ENCODE measurements around the gene FAM174B. TPM values are rescaled to one million over a fixed set of nuclear protein-coding genes. Genes with fewer than 3 reads are reported as not detected.

Gene FAM174B
- total and polyA plus RNA-seq, 11 donors = 6.8 to 22.2 (median 12.1) TPM

GRCh38 chr15:92682741-92683510 is 27.4 kb upstream of the FAM174B start:
- TF ChIP-seq POLR2A (IDR thresholded peaks at IDR 0.05) = no peak
- TF ChIP-seq, protein P1, sequence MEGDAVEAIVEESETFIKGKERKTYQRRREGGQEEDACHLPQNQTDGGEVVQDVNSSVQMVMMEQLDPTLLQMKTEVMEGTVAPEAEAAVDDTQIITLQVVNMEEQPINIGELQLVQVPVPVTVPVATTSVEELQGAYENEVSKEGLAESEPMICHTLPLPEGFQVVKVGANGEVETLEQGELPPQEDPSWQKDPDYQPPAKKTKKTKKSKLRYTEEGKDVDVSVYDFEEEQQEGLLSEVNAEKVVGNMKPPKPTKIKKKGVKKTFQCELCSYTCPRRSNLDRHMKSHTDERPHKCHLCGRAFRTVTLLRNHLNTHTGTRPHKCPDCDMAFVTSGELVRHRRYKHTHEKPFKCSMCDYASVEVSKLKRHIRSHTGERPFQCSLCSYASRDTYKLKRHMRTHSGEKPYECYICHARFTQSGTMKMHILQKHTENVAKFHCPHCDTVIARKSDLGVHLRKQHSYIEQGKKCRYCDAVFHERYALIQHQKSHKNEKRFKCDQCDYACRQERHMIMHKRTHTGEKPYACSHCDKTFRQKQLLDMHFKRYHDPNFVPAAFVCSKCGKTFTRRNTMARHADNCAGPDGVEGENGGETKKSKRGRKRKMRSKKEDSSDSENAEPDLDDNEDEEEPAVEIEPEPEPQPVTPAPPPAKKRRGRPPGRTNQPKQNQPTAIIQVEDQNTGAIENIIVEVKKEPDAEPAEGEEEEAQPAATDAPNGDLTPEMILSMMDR (IDR thresholded peaks at IDR 0.05) = no peak
- Histone ChIP-seq H3K4me3 (no peak overlapping the region), H3K27me3 (no peaks in the 10 kb centered on the region), H3K27ac (peak overlapping the region in 6 of 12 donors; percentile 7 to 70 (median 22)), H3K4me1 (peaks cover 0 to 25% (median 1%) of the 10 kb centered on the region in 12 donors), H3K36me3 (no peaks in the 10 kb centered on the region), H3K9me3 (peaks cover 0 to 2% (median 0%) of the 10 kb centered on the region in 12 donors)
- intact Hi-C loops (cut with DNase I) = loop anchor here (1.0 to 10.0 kb wide), 9 partner anchors 28 to 288 kb away; partner anchors contain the start of genes FAM174B (in 1 of the 10) and ST8SIA2 (in 1 of the 10)
- WGBS, 4 donors = 71 to 75% (median 74%) methylated on average over 7 of the region's 7 CpGs
- ATAC-seq (peak; percentile 9 to 63 (median 54)), DNase-seq (peak in 1 of 5 donors; percentile 32)

DNA sequence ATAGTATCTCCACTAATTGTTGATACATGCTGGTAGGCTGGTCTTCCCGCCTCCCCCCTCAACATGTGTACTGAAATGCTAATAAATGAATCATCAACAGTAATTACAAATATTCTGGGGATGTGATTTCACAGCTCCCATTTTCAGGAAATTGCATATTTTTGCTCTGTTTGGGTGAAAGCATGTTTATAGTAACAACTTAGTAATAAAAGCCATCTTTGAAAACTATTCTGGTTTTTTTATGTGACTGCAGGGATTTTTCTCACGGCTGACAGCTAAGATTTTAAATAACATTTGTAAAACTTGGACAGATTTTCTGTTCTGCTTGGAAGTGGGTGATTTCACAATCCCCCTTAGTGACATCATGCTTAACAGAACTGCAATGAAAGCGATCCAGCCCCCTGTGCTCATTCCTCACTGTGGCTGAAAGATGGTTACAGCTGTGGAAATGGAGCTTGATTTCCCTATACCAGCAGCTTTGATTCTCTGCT is 25.6 kb upstream of the FAM174B start:
- DNase-seq (peak in 2 of 5 donors; percentile 34 to 38), ATAC-seq (peak; percentile 80 to 93 (median 88))
- Histone ChIP-seq H3K27ac (peak overlapping the region in 4 of 12 donors; percentile 15 to 70 (median 34)), H3K4me1 (peaks cover 0 to 27% (median 1%) of the 10 kb centered on the region in 12 donors), H3K36me3 (no peaks in the 10 kb centered on the region), H3K9me3 (no peaks in the 10 kb centered on the region), H3K4me3 (no peak overlapping the region), H3K27me3 (no peaks in the 10 kb centered on the region)
- 50 to 76% (median 61%) methylated on average over 3 of the region's 3 CpGs for WGBS, 4 donors
- TF ChIP-seq, protein P1 (IDR thresholded peaks at IDR 0.05) = no peak
- no peak for TF ChIP-seq POLR2A (IDR thresholded peaks at IDR 0.05)
- intact Hi-C loops (cut with DNase I) = loop anchor here in 6 of 10 donors (5.0 to 10.0 kb wide), 5 partner anchors 64 to 286 kb away; partner anchors contain the start of gene ST8SIA2 (in 1 of the 6)

DNA sequence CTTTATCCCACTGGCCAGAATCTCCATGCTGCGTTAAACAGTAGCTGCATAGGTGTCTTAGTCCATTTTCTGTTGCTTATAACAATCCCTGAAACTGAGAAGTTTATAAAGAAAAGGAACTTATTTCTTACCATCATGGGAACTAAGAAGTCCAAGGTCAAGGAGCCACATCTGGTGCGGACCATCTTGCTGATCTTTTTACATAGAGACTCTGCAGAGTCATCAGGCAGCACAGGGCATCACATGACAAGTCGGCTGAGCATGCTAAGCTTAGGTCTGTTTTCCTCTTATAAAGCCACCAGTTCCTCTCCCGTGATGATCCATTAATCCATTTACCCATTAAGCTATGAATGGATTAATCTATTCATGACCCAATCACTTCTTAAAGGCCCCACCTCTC is 22.4 kb upstream of the FAM174B start:
- DNase-seq (peak in 3 of 5 donors; percentile 35 to 49 (median 47)), ATAC-seq (peak in 2 of 4 donors; percentile 47 to 51)
- H3K36me3 ChIP-seq = no peaks in the 10 kb centered on the region
- peak overlapping the region in 4 of 12 donors; percentile 2 to 29 (median 16) for H3K4me3 ChIP-seq
- no peaks in the 10 kb centered on the region for H3K27me3 ChIP-seq
- WGBS, 4 donors = 54 to 64% (median 64%) methylated on average over 4 of the region's 4 CpGs
- H3K9me3 ChIP-seq = no peaks in the 10 kb centered on the region
- intact Hi-C loops (cut with DNase I) = no loop called here
- H3K4me1 ChIP-seq = peaks cover 0 to 23% (median under 1%) of the 10 kb centered on the region in 12 donors
- TF ChIP-seq, protein P1 (IDR thresholded peaks at IDR 0.05) = no peak
- TF ChIP-seq POLR2A (IDR thresholded peaks at IDR 0.05) = no peak
- peak overlapping the region in 2 of 12 donors; percentile 40 to 47 for H3K27ac ChIP-seq

GRCh38 chr15:92676561-92676960 is 21.0 kb upstream of the FAM174B start:
- H3K4me1 ChIP-seq = peaks cover 0 to 15% (median 0%) of the 10 kb centered on the region in 12 donors
- ATAC-seq (no peak), DNase-seq (no peak)
- TF ChIP-seq, protein P1 (IDR thresholded peaks at IDR 0.05) = no peak
- no peak for TF ChIP-seq POLR2A (IDR thresholded peaks at IDR 0.05)
- no peak overlapping the region for H3K27ac ChIP-seq
- intact Hi-C loops (cut with DNase I) = no loop called here
- no peaks in the 10 kb centered on the region for H3K27me3 ChIP-seq
- H3K9me3 ChIP-seq = no peaks in the 10 kb centered on the region
- H3K4me3 ChIP-seq = no peak overlapping the region
- WGBS, 4 donors = 95 to 98% (median 96%) methylated on average over 2 of the region's 2 CpGs
- H3K36me3 ChIP-seq = no peaks in the 10 kb centered on the region

Measured in heart left ventricle (tissue), 16 donors.